ENCODE results near the gene TMEM150B. TPM values are rescaled to one million over a fixed set of nuclear protein-coding genes. Genes with fewer than 3 reads are reported as not detected.

The TMEM150B gene
- polyA plus RNA-seq, 3 donors = 1.4 to 1.6 (median 1.6) TPM

DNA sequence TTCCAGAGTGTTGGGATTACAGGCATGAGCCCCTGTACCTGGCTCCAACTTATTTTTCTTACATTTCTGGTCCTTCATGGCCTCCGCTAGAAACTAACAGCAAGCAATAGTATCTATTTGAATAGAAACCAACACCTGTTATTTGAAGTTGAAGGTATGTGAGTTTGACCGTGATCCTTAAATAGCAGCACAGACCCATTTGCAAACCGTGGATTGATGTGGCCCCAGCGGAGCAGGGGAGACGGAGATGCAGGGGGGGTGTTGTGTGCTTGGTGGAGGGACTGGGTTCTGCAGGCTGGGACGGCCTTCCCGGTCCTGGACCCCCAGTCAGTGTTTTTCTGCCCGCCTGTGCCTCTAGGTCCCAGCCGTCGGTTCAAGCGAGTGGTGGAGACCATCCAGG lies 16.9 kb downstream of the TMEM150B start:
- no peak for DNase-seq

- DNase-seq = no peak
Observed at GRCh38 chr19:55306712-55307111, 18.4 kb downstream of the TMEM150B start.

- no peak for DNase-seq
Observed at GRCh38 chr19:55305983-55306562, 19.1 kb downstream of the TMEM150B start.

GRCh38 chr19:55305491-55305890 lies 19.6 kb downstream of the TMEM150B start:
- DNase-seq = no peak

- no peak for DNase-seq
Observed at GRCh38 chr19:55304980-55305379, 20.2 kb downstream of the TMEM150B start.

GRCh38 chr19:55304279-55304978 lies 20.7 kb downstream of the TMEM150B start:
- no peak for DNase-seq

DNA sequence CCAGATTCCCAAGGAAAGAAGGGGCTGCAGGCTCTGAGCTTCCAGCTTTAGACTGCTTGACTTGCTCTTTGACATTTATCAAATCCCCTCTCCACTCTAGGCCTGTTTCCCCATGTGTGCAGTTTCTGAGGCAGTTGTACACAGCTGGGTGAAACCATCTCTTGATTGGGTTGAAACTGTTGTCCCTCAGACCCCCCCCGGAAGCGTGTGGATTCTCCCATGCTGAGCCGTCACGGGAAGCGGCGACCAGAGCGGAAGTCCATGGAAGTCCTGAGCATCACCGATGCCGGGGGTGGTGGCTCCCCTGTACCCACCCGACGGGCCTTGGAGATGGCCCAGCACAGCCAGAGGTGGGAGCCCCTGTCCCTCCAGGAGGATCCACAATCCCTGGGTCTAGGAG lies 21.7 kb downstream of the TMEM150B start:
- DNase-seq = no peak

DNA sequence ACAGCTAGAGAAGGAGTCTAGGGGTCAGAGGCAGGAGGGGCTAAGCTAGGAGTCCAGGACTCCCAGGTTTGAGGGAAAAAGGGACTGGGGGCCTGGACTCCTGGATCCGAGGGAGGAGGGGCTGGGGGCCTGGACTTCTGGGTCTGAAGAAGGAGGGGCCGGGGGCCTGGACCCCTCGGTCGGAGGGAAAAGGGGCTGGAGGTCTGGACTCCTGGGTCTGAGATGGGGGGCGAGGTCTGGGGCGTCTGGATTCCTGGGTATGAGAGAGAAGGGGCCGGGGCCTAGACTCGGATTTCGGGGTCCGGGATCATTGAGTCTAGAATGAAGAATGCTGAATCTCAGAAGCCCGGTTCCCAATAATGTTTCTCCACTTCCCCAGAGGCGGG lies 22.8 kb downstream of the TMEM150B start:
- DNase-seq = no peak

GRCh38 chr19:55301459-55302317 lies 23.5 kb downstream of the TMEM150B start:
- DNase-seq = peak; percentile 80

DNA sequence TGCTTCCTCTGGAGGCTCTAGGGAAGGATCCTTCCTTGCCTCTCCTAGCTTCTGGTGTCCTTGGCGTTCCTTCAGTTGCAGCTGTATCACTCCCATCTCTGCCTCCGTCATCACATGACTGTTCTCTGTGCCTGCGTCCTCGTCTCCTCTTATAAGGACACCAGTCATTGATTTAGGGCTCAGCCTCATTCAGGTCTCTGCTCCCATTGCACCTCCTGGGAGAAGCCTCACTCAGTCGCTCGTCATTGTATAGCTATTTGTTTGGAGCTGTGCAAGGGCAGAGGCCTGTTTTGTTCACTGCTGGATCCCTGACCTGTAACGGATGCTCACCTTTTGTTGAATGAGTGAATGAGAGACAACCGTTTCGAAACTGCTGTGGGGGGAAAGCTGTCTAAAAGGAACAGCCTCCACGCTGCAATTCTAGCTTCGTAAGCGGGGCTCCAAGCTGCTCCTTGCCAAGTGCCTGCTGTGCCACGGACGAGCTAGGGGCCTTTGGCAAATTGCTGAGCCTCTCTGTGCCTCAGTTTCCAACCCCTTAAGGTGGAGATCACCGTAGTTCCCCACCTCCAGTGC lies 24.2 kb downstream of the TMEM150B start:
- no peak for DNase-seq

DNA sequence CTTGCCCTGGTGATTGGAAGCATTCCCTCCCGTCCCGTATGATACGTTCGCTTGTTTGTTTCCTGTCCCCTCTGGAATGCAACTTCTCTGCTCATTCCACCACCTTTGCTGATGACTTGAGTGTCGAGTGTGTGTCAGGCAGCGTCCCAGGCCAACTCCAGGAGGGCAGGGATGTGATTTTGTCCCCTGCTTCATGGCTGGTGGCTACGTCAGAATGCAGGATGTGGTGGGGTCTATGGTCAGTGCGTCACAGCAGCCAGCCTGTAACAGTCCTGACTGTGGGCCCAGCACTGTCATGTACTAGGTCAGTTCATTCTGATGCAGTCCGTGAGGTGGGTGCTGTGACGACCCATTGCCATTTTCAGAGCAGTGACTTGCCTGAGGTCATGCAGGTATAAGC lies 25.1 kb downstream of the TMEM150B start:
- DNase-seq = no peak

- no peak for DNase-seq
Observed at GRCh38 chr19:55297267-55297666, 27.9 kb downstream of the TMEM150B start.

DNA sequence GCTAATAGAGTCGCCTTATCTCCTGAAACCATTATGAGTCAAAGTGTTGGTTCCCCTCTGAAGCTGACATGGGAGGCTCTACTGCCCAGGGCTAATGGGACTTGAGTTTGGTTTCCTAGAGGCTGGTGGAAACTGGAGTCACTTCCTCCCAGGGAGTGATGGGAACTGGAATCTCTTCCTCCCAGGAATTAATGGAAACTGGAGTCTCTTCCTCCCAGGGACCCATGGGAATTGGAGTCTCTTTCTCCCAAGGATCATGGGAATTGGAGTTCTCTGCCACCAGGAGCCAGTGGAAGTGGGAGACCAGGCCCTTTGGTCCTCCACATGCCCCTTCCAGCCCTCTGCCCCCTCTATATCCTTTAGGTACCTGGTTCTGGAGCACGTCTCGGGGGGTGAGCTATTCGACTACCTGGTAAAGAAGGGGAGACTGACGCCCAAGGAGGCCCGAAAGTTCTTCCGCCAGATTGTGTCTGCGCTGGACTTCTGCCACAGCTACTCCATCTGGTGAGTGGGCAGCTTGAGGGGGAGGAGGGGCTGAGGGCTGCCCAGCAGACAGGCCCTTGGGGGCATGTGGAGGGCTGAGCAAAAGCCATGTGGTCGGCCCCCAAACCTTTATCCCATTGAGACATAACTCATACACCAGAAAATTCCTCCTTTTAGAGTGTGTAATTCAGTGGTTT lies 35.9 kb downstream of the TMEM150B start:
- no peak for DNase-seq

- no peak for DNase-seq
Observed at GRCh38 chr19:55287361-55288079, 37.6 kb downstream of the TMEM150B start.

- DNase-seq = no peak
Observed at GRCh38 chr19:55285229-55285890, 39.8 kb downstream of the TMEM150B start.

- no peak for DNase-seq
Observed at GRCh38 chr19:55284405-55285058, 40.6 kb downstream of the TMEM150B start.

GRCh38 chr19:55283548-55284377 lies 41.4 kb downstream of the TMEM150B start, which contains the start of gene BRSK1:
TSS of gene BRSK1 (plus strand) at chr19:55283997. CDS start at chr19:55284443, 446 bp downstream.
- DNase-seq = peak; percentile 76

- DNase-seq = peak; percentile 96
Observed at GRCh38 chr19:55279770-55280643, 45.1 kb downstream of the TMEM150B start, which contains the start of gene HSPBP1. TSS of gene HSPBP1 (minus strand) at chr19:55280110. CDS start at chr19:55279608, 502 bp downstream.
